ENCODE results near the gene TMOD1. TPM values are rescaled to one million over a fixed set of nuclear protein-coding genes. Genes with fewer than 3 reads are reported as not detected.
"Not testable (repeated sequence)": the region's sequence is repeated elsewhere in the genome, so short reads cannot be mapped to it uniquely, and the experiment has no call there.

TMOD1 gene
- total and polyA plus RNA-seq, 10 of the 15 experiments (the other 5 are each of a cell fraction or from before 2014, with no cell fraction given), result 4.0 to 44.1 (median 15.4) TPM

DNA sequence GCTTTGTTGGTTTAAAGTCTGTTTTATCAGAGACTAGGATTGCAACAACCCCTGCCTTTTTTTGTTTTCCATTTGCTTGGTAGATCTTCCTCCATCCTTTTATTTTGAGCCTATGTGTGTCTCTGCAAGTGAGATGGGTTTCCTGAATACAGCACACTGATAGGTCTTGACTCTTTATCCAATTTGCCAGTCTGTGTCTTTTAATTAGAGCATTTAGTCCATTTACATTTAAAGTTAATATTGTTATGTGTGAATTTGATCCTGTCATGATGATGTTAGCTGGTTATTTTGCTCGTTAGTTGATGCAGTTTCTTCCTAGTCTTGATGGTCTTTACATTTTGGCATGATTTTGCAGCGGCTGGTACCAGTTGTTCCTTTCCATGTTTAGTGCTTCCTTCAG, 83.3 kb downstream of the TMOD1 start:
- H3K27ac ChIP-seq (ENCODE audit: control insufficient read depth, insufficient read depth); H3K9me3 ChIP-seq (replicated peaks; ENCODE audit: control insufficient read depth, insufficient read depth, low read length); ATAC-seq; H3K4me3 ChIP-seq; in situ Hi-C loops (cut with MboI); H3K4me1 ChIP-seq (ENCODE audit: control insufficient read depth, insufficient read depth, low read length); POLR2A ChIA-PET; BruUV-seq (replicated peaks); SMC1A ChIA-PET (ENCODE audit: uncharacterized antibody, unreplicated experiment); intact Hi-C loops (cut with micrococcal nuclease; ENCODE audit: unreplicated experiment); H2AFZ ChIP-seq (ENCODE audit: control insufficient read depth, low read depth, low read length); FAIRE-seq; DNase-seq (ENCODE audit: low read depth, low spot score); H4K20me1 ChIP-seq (ENCODE audit: control insufficient read depth, insufficient read depth); H3K36me3 ChIP-seq (ENCODE audit: control insufficient read depth in 2 of 2, insufficient read depth in 2 of 2, low read length in 1 of 2); H3K9ac ChIP-seq (ENCODE audit: control insufficient read depth, insufficient read depth, low read length); H3K79me2 ChIP-seq (ENCODE audit: control insufficient read depth, insufficient read depth, low read length); CTCF ChIA-PET; RAD21 ChIA-PET (ENCODE audit: unreplicated experiment); H3K27me3 ChIP-seq (replicated peaks in 1 of 2; ENCODE audit: control insufficient read depth in 2 of 2, insufficient read depth in 2 of 2, low read length in 1 of 2); H3K4me2 ChIP-seq (ENCODE audit: control insufficient read depth, insufficient read depth): not testable (repeated sequence)
- no CpG with 5 or more reads among the region's 2 CpGs for WGBS (ENCODE audit: insufficient coverage, insufficient replicate concordance, low lambda C conversion rate, missing lambda C conversion rate)

DNA sequence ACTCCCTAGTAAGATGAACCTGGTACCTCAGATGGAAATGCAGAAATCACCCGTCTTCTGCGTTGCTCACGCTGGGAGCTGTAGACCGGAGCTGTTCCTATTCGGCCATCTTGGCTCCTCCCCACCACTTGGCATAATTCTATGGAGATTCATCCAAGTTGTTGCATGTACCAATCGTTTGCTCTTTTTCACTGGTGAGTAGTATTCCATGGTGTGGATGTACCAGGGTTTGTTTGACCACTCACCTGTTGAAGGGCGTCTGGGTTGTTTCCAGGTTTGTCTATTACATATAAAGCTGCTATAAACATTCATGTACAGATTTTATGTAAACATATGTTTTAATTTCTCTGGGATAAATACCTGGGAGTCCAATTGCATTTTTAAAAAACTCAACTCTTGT, 85.4 kb downstream of the TMOD1 start:
- DNase-seq (ENCODE audit: low read depth, low spot score); H3K9ac ChIP-seq (ENCODE audit: control insufficient read depth, insufficient read depth, low read length); H3K79me2 ChIP-seq (ENCODE audit: control insufficient read depth, insufficient read depth, low read length); RAD21 ChIA-PET (ENCODE audit: unreplicated experiment); in situ Hi-C loops (cut with MboI); H2AFZ ChIP-seq (ENCODE audit: control insufficient read depth, low read depth, low read length); POLR2A ChIA-PET; H3K4me2 ChIP-seq (ENCODE audit: control insufficient read depth, insufficient read depth); H4K20me1 ChIP-seq (ENCODE audit: control insufficient read depth, insufficient read depth); H3K9me3 ChIP-seq (replicated peaks; ENCODE audit: control insufficient read depth, insufficient read depth, low read length); H3K27ac ChIP-seq (ENCODE audit: control insufficient read depth, insufficient read depth); BruUV-seq (replicated peaks); ATAC-seq; FAIRE-seq; H3K36me3 ChIP-seq (ENCODE audit: control insufficient read depth in 2 of 2, insufficient read depth in 2 of 2, low read length in 1 of 2); H3K4me3 ChIP-seq; H3K4me1 ChIP-seq (ENCODE audit: control insufficient read depth, insufficient read depth, low read length); H3K27me3 ChIP-seq (replicated peaks in 1 of 2; ENCODE audit: control insufficient read depth in 2 of 2, insufficient read depth in 2 of 2, low read length in 1 of 2); intact Hi-C loops (cut with micrococcal nuclease; ENCODE audit: unreplicated experiment): not testable (repeated sequence)
- ChIA-PET SMC1A (ENCODE audit: uncharacterized antibody, unreplicated experiment) (interaction anchor here (1.5 kb wide), 1 partner anchor 107 kb away, joined by 4 read pairs; no protein-coding TSS in a partner anchor), CTCF (interaction anchor here (1.2 to 1.5 kb wide), 2 partner anchors 12 to 200 kb away, joined by 3 to 5 read pairs; no protein-coding TSS in a partner anchor)
- 89% methylated on average over 6 of the region's 7 CpGs for WGBS (ENCODE audit: insufficient coverage, insufficient replicate concordance, low lambda C conversion rate, missing lambda C conversion rate)
